Brain pericyte (primary cell): ENCODE data around the gene STK32A.
"Not testable (repeated sequence)": the region's sequence is repeated elsewhere in the genome, so short reads cannot be mapped to it uniquely, and the experiment has no call there.

Experiments used
- DNase-seq: peaks from one replicate; pipeline ENCODE4 v3.0.0-alpha.2; 2012; ENCODE audit warnings: low read depth, low spot score

Gene STK32A

GRCh38 chr5:147346006-147346561 lies 111.3 kb downstream of the STK32A start:
- no peak for DNase-seq

GRCh38 chr5:147348046-147348445 lies 113.2 kb downstream of the STK32A start:
- no peak for DNase-seq

- no peak for DNase-seq
Measured at GRCh38 chr5:147348451-147348850, 113.6 kb downstream of the STK32A start.

- no peak for DNase-seq
Measured at GRCh38 chr5:147349241-147349640, 114.4 kb downstream of the STK32A start.

- no peak for DNase-seq
Measured at GRCh38 chr5:147359101-147359500, 124.3 kb downstream of the STK32A start.

- DNase-seq: no peak
Measured at GRCh38 chr5:147359581-147359980, 124.8 kb downstream of the STK32A start.

GRCh38 chr5:147360816-147361215 lies 126.0 kb downstream of the STK32A start:
- no peak for DNase-seq

- no peak for DNase-seq
Measured at GRCh38 chr5:147361441-147362175, 126.8 kb downstream of the STK32A start.

GRCh38 chr5:147367381-147367780 lies 132.6 kb downstream of the STK32A start:
- DNase-seq: not testable (repeated sequence)

- DNase-seq: no peak
Measured at GRCh38 chr5:147369742-147370374, 135.0 kb downstream of the STK32A start.

GRCh38 chr5:147371290-147371689 lies 136.5 kb downstream of the STK32A start:
- DNase-seq: no peak

GRCh38 chr5:147372191-147372590 lies 137.4 kb downstream of the STK32A start:
- DNase-seq: no peak

- no peak for DNase-seq
Measured at GRCh38 chr5:147373328-147373727, 138.5 kb downstream of the STK32A start.

GRCh38 chr5:147375151-147375550 lies 140.3 kb downstream of the STK32A start:
- DNase-seq: no peak

GRCh38 chr5:147377682-147378081 lies 142.9 kb downstream of the STK32A start:
- DNase-seq: no peak

- DNase-seq: no peak
Measured at GRCh38 chr5:147381555-147381954, 146.7 kb downstream of the STK32A start.

- DNase-seq: no peak
Measured at GRCh38 chr5:147382776-147383175, 147.9 kb downstream of the STK32A start.

- DNase-seq: no peak
Measured at GRCh38 chr5:147384346-147385193, 149.7 kb downstream of the STK32A start.

GRCh38 chr5:147387109-147387508 lies 152.3 kb downstream of the STK32A start:
- no peak for DNase-seq

GRCh38 chr5:147388184-147389108 lies 153.6 kb downstream of the STK32A start:
- DNase-seq: no peak

- no peak for DNase-seq
Measured at GRCh38 chr5:147390654-147391225, 155.9 kb downstream of the STK32A start.
